GM21447 (cell line): ENCODE data around the gene PPP1R3F.

Experiments used
- ATAC-seq: cut with Tn5 transposase; IDR thresholded peaks from one replicate; pipeline ENCODE4 v1.9.1; 2021; ENCODE audit not compliant: unreplicated experiment

The PPP1R3F gene

GRCh38 chrX:49249616-49250015 is 20.0 kb upstream of the PPP1R3F start:
- ATAC-seq = no peak

- no peak for ATAC-seq
Observed at GRCh38 chrX:49250066-49250465, 19.5 kb upstream of the PPP1R3F start.

GRCh38 chrX:49250578-49250977 is 19.0 kb upstream of the PPP1R3F start:
- no peak for ATAC-seq

DNA sequence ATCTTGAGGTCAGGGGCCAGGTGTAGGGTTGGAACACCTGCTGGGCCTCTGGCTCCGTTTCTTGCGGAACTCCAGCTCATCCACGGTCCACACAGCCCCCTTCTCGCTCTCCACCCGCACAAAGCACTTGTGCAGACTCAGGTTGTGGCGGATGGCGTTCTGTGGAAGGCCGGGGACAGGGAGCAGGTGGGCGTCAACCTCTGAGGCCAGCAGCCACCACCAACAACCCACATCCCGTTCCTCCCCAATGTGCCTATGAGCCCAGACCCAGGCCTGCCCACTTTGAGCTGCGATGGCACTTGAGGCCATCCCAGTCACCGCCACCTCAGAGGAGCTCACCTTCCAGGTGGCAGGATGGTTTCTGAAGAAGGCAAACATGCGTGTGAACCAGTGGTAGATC is 18.3 kb upstream of the PPP1R3F start:
- no peak for ATAC-seq

DNA sequence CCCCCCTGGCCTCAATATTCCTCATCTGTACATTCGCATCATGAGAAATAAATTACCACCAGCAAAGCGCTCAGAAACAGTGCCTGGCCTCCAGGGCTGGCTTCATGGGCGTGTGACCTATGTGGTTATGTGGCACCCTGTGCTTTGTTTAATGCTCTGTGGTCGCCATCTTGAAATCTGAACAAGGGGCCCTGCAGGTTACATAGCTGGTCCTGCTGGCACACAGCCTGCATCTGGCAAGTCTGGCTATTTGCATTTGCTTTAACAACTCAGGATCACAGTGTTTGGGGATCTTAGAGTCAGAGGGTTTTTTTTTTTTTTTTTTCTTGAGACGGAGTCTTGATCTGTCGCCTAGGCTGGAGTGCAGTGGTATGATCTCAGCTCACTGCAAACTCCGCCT is 15.0 kb upstream of the PPP1R3F start:
- no peak for ATAC-seq

DNA sequence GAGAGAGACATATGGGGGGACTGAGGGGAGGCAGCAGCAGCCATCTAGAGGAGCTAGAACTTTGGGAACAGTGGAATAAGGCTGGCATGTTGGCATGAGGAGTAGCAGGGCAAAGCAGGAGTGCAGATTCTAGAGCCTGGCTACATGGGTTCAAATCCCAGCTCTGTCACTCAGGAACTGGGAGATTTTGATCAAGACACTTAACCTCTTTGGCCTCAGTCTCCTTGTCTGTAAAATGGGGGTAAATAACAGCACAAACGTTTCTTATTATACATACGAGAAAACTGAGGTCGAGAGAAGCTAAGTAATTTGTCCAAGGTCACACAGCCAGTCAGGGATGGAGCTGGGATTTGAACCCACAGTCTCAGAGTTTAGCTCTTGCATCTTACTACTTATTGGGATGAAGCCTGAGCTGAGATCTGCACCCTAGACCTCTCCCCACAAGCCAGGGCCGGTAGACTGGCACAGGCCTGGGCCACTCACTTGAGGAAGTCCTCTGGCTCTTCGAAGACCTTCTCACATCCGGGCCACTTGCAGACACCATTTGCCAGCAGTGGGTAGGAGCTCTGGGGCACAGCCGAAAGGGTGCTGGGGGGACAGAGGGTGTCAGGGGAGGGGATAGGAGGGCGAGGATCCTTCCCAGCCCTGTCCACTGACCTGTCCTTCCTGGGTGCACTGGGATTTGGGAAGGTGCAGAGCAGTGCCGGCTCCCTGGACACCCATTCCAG is 13.2 kb upstream of the PPP1R3F start:
- ATAC-seq = no peak

GRCh38 chrX:49257074-49257790 is 12.4 kb upstream of the PPP1R3F start:
- no peak for ATAC-seq

DNA sequence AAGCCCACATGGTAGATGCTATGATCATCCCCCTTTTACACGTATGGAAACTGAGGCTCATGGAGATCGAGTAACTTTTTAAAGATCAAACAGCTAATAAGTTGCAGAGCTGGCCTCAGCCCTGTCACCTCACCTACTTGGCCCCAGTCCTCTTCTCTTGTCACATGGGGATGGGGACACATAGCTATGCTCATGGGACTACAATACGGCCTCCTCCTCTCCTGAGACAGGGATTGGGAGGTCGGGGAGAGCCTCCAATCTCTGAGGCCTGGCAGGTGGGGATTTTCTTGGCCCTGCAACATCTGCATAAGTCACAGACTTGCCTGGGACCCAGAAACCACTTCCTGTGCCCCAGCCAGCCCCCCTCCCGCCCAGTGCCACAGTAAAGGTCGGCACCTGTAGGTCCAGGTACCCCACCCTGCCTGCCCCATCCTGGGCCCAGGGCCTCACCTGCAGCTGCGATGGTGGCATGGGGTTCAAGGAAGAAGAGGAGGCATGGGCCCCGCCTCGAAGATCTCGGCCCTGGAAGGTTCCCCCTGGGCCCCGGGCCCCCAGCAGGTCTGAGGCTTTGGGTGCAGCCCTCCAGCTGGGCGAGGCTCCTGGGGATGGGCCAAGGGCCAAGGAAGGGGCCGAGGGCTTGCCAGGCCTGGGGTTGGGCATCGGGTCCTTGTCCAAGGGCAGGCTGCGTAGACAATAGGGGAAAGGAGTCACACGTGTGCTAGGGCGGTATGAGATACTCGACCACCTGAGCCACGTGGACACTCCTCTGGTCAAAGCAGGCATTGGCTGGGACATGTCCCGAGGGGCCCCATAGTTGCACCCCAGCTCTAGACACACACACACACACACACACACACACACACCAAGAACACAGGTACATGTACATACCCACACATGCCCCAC is 11.5 kb upstream of the PPP1R3F start:
- no peak for ATAC-seq

- ATAC-seq = no peak
Observed at GRCh38 chrX:49258749-49259124, 10.9 kb upstream of the PPP1R3F start.

- no peak for ATAC-seq
Observed at GRCh38 chrX:49260221-49260985, 9.2 kb upstream of the PPP1R3F start.

GRCh38 chrX:49262603-49263002 is 7.0 kb upstream of the PPP1R3F start:
- no peak for ATAC-seq

DNA sequence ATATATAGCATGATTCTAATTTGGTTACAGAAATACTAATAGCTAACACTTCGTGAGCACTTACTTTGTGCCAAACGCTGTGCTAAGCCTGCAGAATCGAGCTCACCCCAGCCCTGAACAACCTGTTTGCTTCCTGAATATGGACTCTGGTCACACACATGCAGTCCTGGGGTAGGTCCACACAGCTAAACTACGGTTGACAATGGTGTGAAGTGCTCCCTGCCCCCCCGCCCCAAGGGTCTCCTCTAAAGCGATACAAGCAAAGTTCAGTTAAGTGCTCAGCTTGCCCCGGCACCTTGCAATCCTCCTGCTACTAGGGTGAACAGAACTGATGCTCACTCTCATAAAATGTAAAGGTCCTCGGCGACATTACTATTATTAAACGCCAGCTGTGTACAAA is 6.0 kb upstream of the PPP1R3F start:
- no peak for ATAC-seq

DNA sequence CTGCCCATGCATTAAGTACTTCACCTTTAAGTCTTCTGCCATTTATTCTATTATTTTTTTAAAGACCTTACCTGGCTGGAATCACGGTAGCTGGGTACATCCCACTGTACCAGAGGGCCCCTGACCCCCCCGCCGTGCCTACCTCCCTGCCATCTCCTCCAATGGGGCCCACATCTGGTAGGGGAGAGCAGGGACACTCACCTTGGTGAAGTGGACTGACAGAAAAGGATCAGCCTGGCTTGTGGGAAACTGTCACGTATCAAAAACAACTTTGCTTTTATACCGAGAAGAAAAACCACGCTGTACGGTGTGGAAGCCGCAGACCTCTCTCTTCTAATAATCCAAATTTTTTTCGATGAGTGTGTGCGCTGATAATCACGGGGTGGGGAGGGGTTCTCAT is 5.1 kb upstream of the PPP1R3F start, which contains the start of gene FOXP3:
TSS of gene FOXP3 (minus strand) at position 251 of the 400 bp plus-strand sequence. CDS start 6,205 bp downstream, outside the sequence.
- no peak for ATAC-seq

GRCh38 chrX:49266523-49267445 is 2.8 kb upstream of the PPP1R3F start:
- ATAC-seq = no peak

DNA sequence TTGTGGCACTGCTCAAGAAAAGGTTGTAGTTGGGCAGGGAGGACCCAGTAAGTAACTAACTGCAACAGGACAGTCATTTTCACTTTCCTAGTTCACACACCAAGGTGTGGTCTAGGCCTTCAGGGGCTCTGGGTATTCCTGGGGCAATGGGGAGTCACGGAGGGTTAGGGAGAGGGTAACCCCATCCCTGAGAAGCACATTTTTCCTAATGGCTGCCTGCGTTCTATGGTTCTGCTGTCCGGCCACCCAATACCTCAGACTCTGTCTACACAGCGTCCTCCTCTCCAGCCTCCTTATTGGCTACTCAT is 937 bp upstream of the PPP1R3F start:
- ATAC-seq = no peak

DNA sequence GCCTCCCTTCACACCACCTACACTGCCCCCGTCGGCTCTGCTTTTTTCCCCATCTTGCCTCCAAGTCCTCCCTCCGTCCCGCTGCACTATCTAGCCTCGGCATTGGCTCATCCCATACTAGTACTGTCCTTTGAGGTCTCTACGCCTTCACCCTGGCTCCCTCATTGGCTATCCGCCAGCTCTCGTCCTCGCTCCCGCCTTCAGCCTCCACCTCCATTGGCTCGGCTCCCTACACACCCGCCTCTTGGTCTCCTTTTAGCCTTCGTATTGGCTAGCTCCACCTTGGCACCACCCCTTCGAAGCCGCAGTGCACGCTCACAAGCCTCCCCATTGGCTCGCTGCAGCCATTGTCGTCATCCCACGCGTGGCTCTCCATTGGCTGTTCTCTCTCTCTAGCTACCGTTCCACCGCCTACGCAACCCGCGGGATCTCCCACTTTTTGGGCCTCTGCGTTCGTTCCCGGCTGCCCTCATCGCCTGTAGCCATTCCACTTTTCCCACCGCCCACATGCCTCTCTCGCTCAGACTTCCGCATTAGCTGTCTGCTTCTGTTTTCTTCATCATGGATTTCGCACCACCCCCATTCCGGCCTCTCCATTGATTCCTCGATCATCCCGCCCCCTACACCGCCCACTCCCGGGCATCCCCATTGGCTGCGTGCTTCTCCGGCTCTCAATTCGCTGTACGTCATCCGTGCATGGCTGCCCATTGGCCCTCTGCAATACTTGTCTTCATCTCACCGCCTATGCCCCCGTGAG is 405 bp upstream of the PPP1R3F start:
- peak; percentile 91 for ATAC-seq

GRCh38 chrX:49270249-49270921 is 792 bp downstream of the PPP1R3F start:
- ATAC-seq = no peak

GRCh38 chrX:49271341-49271740 is 1.7 kb downstream of the PPP1R3F start:
- ATAC-seq = no peak

DNA sequence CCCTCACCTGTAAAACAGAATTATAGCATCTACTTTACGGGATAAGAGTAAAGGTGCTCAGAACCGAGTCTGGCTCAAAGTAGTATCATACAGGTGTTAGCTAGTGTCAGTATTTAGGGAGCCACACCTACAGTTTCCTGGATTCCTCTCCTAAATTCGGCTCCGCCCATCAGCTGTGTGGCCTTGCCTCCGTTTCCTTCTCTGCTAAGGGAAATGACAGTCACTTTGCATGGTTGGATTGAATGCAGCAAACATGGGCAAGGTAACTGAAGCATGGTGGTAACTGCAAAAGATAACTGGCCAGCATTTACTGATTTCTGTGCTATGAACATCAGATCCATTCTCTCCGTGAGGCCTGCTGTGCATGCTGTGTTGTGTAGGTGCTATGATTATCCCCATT is 2.8 kb downstream of the PPP1R3F start:
- no peak for ATAC-seq
